DOHH2 (cell line): Measurements from ENCODE around the gene CAPN14.

ENCODE experiments used
- CTCF ChIP-seq: fragments of 200-600 bp; sonication (generic); IDR thresholded peaks from one replicate; pipeline ENCODE4 v1.5.1; 2014; ENCODE audit warnings: antibody characterized with exemption, mild to moderate bottlenecking, low read depth, low read length; ENCODE audit not compliant: poor library complexity, severe bottlenecking
- EZH2phosphoT487 ChIP-seq: fragments of 200-600 bp; sonication (generic); IDR thresholded peaks from 2 replicates; pipeline ENCODE4 v1.6.1; 2017; ENCODE audit warnings: borderline replicate concordance, mild to moderate bottlenecking, antibody characterized with exemption, low read length, moderate library complexity, mixed read lengths

- no peak for TF ChIP-seq CTCF
- no peak for TF ChIP-seq EZH2phosphoT487
Measured at GRCh38 chr2:31190188-31190587, 27.1 kb downstream of the CAPN14 start.
